ENCODE measurements around the gene EFCAB8. TPM values are rescaled to one million over a fixed set of nuclear protein-coding genes. Genes with fewer than 3 reads are reported as not detected.

The EFCAB8 gene
- total RNA-seq, 1 experiment from 2014 or later, result 0.09 TPM

- no peak overlapping the region for H3K14ac ChIP-seq (ENCODE audit: insufficient read depth, low read length)
- no peak overlapping the region for H2AK5ac ChIP-seq (ENCODE audit: insufficient read length, low read length)
- H3K79me2 ChIP-seq (ENCODE audit: insufficient read depth, low read length), result 0 out of 2 replicates have a peak, but pooled peaks cover 2% of the 10 kb centered on the region
- no peak overlapping the region for H3K4me2 ChIP-seq (ENCODE audit: insufficient read depth, insufficient read length, low read length)
- no peaks in the 10 kb centered on the region for H3K4me1 ChIP-seq (ENCODE audit: insufficient read depth, low read length)
- H2BK5ac ChIP-seq (ENCODE audit: insufficient read length, low read length), result no peak overlapping the region
- no peak overlapping the region for H2BK12ac ChIP-seq (ENCODE audit: insufficient read length, low read depth, low read length)
- H4K5ac ChIP-seq (ENCODE audit: insufficient read length, low read depth, low read length), result no peak overlapping the region
- H2BK15ac ChIP-seq (ENCODE audit: low read depth, low read length), result no peak overlapping the region
- no peaks in the 10 kb centered on the region for H3K23me2 ChIP-seq (ENCODE audit: insufficient read length, low read depth, low read length, poor library complexity, severe bottlenecking)
- H3K9ac ChIP-seq (ENCODE audit: extremely low read depth, insufficient read length, low read length), result no peak overlapping the region
- H3K4ac ChIP-seq (ENCODE audit: low read depth, low read length), result no peak overlapping the region
- no peak overlapping the region for H3K23ac ChIP-seq (ENCODE audit: insufficient read length, low read depth, low read length)
- H3K79me1 ChIP-seq (ENCODE audit: insufficient read depth, low read depth, low read length, poor library complexity, severe bottlenecking), result no peaks in the 10 kb centered on the region
- 0 out of 4 replicates have a peak, but pooled peaks cover 2% of the 10 kb centered on the region in 2 experiments for H3K4me1 Mint-ChIP-seq
- H3K27ac Mint-ChIP-seq, result no peak overlapping the region; a peak in 1 of 7 replicates
- H3K27ac ChIP-seq (ENCODE audit: insufficient read length, low read depth, low read length), result no peak overlapping the region
- H4K20me1 ChIP-seq (ENCODE audit: control insufficient read depth, insufficient read depth, insufficient read length), result no peaks in the 10 kb centered on the region
- no peak overlapping the region for H2AFZ ChIP-seq (ENCODE audit: low read length)
- no peaks in the 10 kb centered on the region for H3K27me3 ChIP-seq (ENCODE audit: insufficient read depth, low read length)
- no peak overlapping the region for H2BK120ac ChIP-seq (ENCODE audit: low read depth, low read length, poor library complexity, severe bottlenecking)
- no peak overlapping the region for H4K8ac ChIP-seq (replicated peaks; ENCODE audit: insufficient read length, low read depth, low read length)
- no CpG with 5 or more reads among the region's 9 CpGs for WGBS (ENCODE audit: extremely low coverage, insufficient read length, low lambda C conversion rate)
- H4K91ac ChIP-seq (ENCODE audit: insufficient read length, low read depth, low read length), result no peak overlapping the region
- DNase-seq, result no peak
- H3K36me3 Mint-ChIP-seq (ENCODE audit: insufficient read depth in 1 of 3, low read depth in 3 of 3), result peaks cover 52 to 85% (median 72%) of the 10 kb centered on the region in 3 experiments; a peak in 6 of 7 replicates
- H2BK20ac ChIP-seq (ENCODE audit: low read depth, low read length, poor library complexity, severe bottlenecking), result no peak overlapping the region
- H3K4me3 Mint-ChIP-seq, result no peak overlapping the region
- TF ChIP-seq CTCF (conservative IDR thresholded peaks at IDR 0.05), result no peak
- no peaks in the 10 kb centered on the region for H3K9me3 Mint-ChIP-seq
- no peak overlapping the region for H3K18ac ChIP-seq (ENCODE audit: insufficient read length, low read depth, low read length)
- no peak overlapping the region for H3T11ph ChIP-seq (ENCODE audit: low read length)
- no peaks in the 10 kb centered on the region for H3K27me3 Mint-ChIP-seq (ENCODE audit: low read depth)
- H3K56ac ChIP-seq (ENCODE audit: insufficient read length, low read depth, low read length), result no peak overlapping the region
- no peaks in the 10 kb centered on the region for H3K9me3 ChIP-seq (ENCODE audit: control insufficient read depth, low read depth, low read length)
Observed at GRCh38 chr20:32841174-32841573, 17.5 kb upstream of the EFCAB8 start.

All from H9 (cell line).